Keratinocyte (primary cell): ENCODE measurements around the gene PSAPL1. TPM values are rescaled to one million over a fixed set of nuclear protein-coding genes. Genes with fewer than 3 reads are reported as not detected.

Experiments
- DNase-seq: peaks from one replicate; pipeline ENCODE4 v3.0.0-alpha.2; 2011; ENCODE audit warnings: low read depth, missing footprints, low spot score
- FAIRE-seq: peaks from 2 replicates; lab custom pipeline; 2011; peaks lifted over from hg19 to GRCh38; lab: Jason Lieb, UNC
- H2AFZ ChIP-seq: 2 replicates; pipeline ENCODE4 v1.6.0; 2012; ENCODE audit warnings: low read length, control low read depth, inconsistent platforms; ENCODE audit not compliant: control insufficient read depth
- H3K27ac ChIP-seq: 2 replicates; pipeline ENCODE4 v1.5.1; 2011; ENCODE audit warnings: low read length; ENCODE audit not compliant: control insufficient read depth, insufficient read depth
- H3K27me3 ChIP-seq: 3 replicates; pipeline ENCODE4 v1.6.0; 2011; ENCODE audit warnings: low read length; ENCODE audit not compliant: control insufficient read depth, insufficient read depth; ENCODE audit errors: extremely low read depth
- H3K36me3 ChIP-seq, 2 experiments: 2 replicates in 1 of 2; 3 replicates in 1 of 2; pipeline ENCODE4 v1.5.1; 2011; ENCODE audit warnings: low read length in 2 of 2, mild to moderate bottlenecking in 1 of 2; ENCODE audit not compliant: control insufficient read depth in 2 of 2, insufficient read depth in 2 of 2; ENCODE audit errors: extremely low read depth in 1 of 2
- H3K4me1 ChIP-seq: 3 replicates; pipeline ENCODE4 v1.5.1; 2011; ENCODE audit warnings: low read length; ENCODE audit not compliant: control insufficient read depth, insufficient read depth; ENCODE audit errors: extremely low read depth
- H3K4me2 ChIP-seq: 3 replicates; pipeline ENCODE4 v1.6.0; 2011; ENCODE audit warnings: low read depth, low read length; ENCODE audit not compliant: control insufficient read depth, insufficient read depth; ENCODE audit errors: extremely low read depth
- H3K4me3 ChIP-seq, 3 experiments: fragments of 200-600 bp in 1 of 3; sonication (generic) in 1 of 3; 2 replicates in 2 of 3; 3 replicates in 1 of 3; pipeline ENCODE4 v1.5.1; 2011 to 2016; ENCODE audit warnings: low read length in 3 of 3, mild to moderate bottlenecking in 3 of 3, control low read depth in 2 of 3, inconsistent platforms in 1 of 3, low read depth in 1 of 3, mixed read lengths in 1 of 3, mixed run types in 1 of 3, moderate library complexity in 1 of 3; ENCODE audit not compliant: control insufficient read depth in 2 of 3, insufficient read depth in 2 of 3; ENCODE audit errors: extremely low read depth in 1 of 3
- H3K79me2 ChIP-seq: 2 replicates; pipeline ENCODE4 v1.6.0; 2012; ENCODE audit warnings: low read length; ENCODE audit not compliant: control insufficient read depth, insufficient read depth
- H3K9ac ChIP-seq: 3 replicates; pipeline ENCODE4 v1.6.0; 2011; ENCODE audit warnings: low read length; ENCODE audit not compliant: control insufficient read depth, insufficient read depth; ENCODE audit errors: extremely low read depth
- H3K9me1 ChIP-seq: 3 replicates; pipeline ENCODE4 v1.6.0; 2011; ENCODE audit warnings: low read length; ENCODE audit not compliant: control insufficient read depth, insufficient read depth; ENCODE audit errors: extremely low read depth
- H3K9me3 ChIP-seq: 2 replicates; pipeline ENCODE4 v1.5.1; 2012; ENCODE audit warnings: low read depth, low read length; ENCODE audit not compliant: control insufficient read depth
- H4K20me1 ChIP-seq: 3 replicates; pipeline ENCODE4 v1.6.0; 2011; ENCODE audit warnings: low read length; ENCODE audit not compliant: control insufficient read depth, insufficient read depth; ENCODE audit errors: extremely low read depth
- EZH2 ChIP-seq: IDR thresholded peaks from one replicate; pipeline ENCODE4 v1.6.1; 2012; ENCODE audit warnings: inconsistent platforms, mild to moderate bottlenecking, low read length, moderate library complexity
- dilution Hi-C: fragments of 300-500 bp; cut with MboI; formaldehyde crosslinking; loops from one replicate; pipeline ENCODE4 v1.7.0; 2020; ENCODE audit warnings: low sequenced_read_pairs; ENCODE audit not compliant: extremely low pct_ligation_motif_present
- polyA plus RNA-seq, 5 experiments: library from polyadenylated mRNA; depleted of rRNA in 3 of 5; stranded (reverse) in 3 of 5; stranded (forward) in 1 of 5; unstranded in 1 of 5; fragments of >200 nt; gene quantifications; 1 replicate in 1 of 5; 2 replicates in 3 of 5; 3 replicates in 1 of 5; pipeline versions ENCODE4 v1.2.1 to v1.2.3, GENCODE V29; 2011 to 2012; ENCODE audit warnings: missing spikeins in 2 of 5, low read depth in 1 of 5, low replicate concordance in 1 of 5
- TF ChIP-seq, protein P1 (sequence below), 3 experiments: IDR thresholded peaks in 1 of 3; conservative IDR thresholded peaks in 1 of 3; optimal IDR thresholded peaks in 1 of 3; 2 replicates in 2 of 3; 3 replicates in 1 of 3; pipeline versions ENCODE3 to v1.5.1; 2011; ENCODE audit warnings: low read length in 3 of 3, mild to moderate bottlenecking in 3 of 3, moderate library complexity in 2 of 3, control low read depth in 1 of 3, inconsistent platforms in 1 of 3; ENCODE audit not compliant: insufficient read depth in 2 of 3; ENCODE audit errors: extremely low read depth in 1 of 3

Gene PSAPL1
- polyA plus RNA-seq, 1 donor (not counting 4 experiments of a cell fraction or from before 2014, with no cell fraction given), result 0.03 TPM

DNA sequence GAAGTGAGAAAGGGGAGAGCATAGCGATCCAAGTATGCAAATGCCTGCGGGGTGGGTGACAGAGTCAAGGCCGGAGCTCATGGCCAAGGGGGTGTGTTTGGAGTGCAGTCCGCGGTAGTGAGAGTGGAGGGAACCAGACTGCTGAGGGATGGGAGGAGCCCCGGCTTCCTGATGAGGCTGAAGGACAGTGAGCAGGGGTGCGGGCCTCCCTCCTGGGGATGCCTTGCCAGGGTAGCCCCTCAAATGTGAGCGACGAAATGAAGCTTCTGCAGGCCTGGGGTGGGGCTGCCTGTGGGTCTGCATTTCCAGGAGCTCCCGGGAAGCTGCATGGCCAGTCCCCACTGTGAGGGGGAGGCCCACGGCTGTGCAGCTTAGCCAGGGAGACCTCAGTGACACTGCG lies 45.0 kb downstream of the PSAPL1 start:
- peaks cover 16% of the 10 kb centered on the region for H3K27me3 ChIP-seq
- H3K9me1 ChIP-seq, result no peaks in the 10 kb centered on the region
- TF ChIP-seq, protein P1, sequence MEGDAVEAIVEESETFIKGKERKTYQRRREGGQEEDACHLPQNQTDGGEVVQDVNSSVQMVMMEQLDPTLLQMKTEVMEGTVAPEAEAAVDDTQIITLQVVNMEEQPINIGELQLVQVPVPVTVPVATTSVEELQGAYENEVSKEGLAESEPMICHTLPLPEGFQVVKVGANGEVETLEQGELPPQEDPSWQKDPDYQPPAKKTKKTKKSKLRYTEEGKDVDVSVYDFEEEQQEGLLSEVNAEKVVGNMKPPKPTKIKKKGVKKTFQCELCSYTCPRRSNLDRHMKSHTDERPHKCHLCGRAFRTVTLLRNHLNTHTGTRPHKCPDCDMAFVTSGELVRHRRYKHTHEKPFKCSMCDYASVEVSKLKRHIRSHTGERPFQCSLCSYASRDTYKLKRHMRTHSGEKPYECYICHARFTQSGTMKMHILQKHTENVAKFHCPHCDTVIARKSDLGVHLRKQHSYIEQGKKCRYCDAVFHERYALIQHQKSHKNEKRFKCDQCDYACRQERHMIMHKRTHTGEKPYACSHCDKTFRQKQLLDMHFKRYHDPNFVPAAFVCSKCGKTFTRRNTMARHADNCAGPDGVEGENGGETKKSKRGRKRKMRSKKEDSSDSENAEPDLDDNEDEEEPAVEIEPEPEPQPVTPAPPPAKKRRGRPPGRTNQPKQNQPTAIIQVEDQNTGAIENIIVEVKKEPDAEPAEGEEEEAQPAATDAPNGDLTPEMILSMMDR (optimal IDR thresholded peaks at IDR 0.05 in 1 of 3, IDR thresholded peaks at IDR 0.05 in 1 of 3, conservative IDR thresholded peaks at IDR 0.05 in 1 of 3; ENCODE audit: extremely low read depth in 1 of 3, insufficient read depth in 2 of 3, low read length in 3 of 3), result no peak
- no peak for TF ChIP-seq EZH2

DNA sequence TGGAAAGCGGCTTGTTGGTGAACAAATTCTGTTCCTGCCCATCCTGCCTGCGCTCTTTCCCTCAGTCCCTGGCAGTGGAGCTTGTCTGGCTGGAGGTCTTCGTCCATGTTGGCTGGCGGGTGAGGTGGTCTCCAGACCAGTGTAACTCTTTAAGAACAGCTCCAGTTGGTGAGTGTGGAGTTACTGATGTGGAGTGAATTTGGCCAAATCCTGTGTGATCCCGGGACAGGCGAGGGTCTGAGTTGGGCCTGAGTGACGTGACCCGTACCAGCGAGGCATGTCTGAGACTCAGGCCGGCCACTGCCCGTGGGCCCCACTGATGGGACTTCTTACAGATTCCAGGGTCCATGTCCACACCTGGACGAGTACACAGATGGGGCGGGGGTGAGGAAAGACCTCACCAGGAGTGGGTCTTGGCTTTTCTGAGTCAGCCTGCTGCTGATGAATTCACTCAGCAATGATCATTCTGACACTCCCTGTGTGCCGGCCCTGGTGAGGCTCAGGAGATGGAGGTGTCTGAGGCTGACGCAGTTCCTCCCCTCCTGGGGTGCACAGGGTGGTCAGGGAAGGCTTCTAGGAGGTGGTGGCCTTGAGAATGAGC lies 45.5 kb downstream of the PSAPL1 start:
- TF ChIP-seq, protein P1 (optimal IDR thresholded peaks at IDR 0.05 in 1 of 3, IDR thresholded peaks at IDR 0.05 in 1 of 3, conservative IDR thresholded peaks at IDR 0.05 in 1 of 3; ENCODE audit: extremely low read depth in 1 of 3, insufficient read depth in 2 of 3, low read length in 3 of 3), result no peak
- no peak for TF ChIP-seq EZH2
- Histone ChIP-seq H3K79me2 (no peaks in the 10 kb centered on the region), H3K27me3 (peaks cover 12% of the 10 kb centered on the region), H3K9ac (no peak overlapping the region), H3K4me2 (no peak overlapping the region), H3K4me3 (no peak overlapping the region), H3K9me1 (no peaks in the 10 kb centered on the region), H3K36me3 (no peaks in the 10 kb centered on the region), H4K20me1 (no peaks in the 10 kb centered on the region), H2AFZ (no peak overlapping the region), H3K9me3 (peaks cover 5% of the 10 kb centered on the region), H3K4me1 (no peaks in the 10 kb centered on the region), H3K27ac (no peak overlapping the region)
- DNase-seq (no peak), FAIRE-seq (no peak)
- dilution Hi-C loops, result no loop called here

More for the DNA sequence above, 45.0 kb downstream of the PSAPL1 start:
- no peak overlapping the region for H3K9ac ChIP-seq
- FAIRE-seq (no peak), DNase-seq (no peak)
- H3K4me2 ChIP-seq, result no peak overlapping the region
- H3K27ac ChIP-seq, result no peak overlapping the region
- no peaks in the 10 kb centered on the region for H4K20me1 ChIP-seq
- peaks cover 5% of the 10 kb centered on the region for H3K9me3 ChIP-seq
- dilution Hi-C loops, result no loop called here
- H3K4me1 ChIP-seq, result no peaks in the 10 kb centered on the region
- H2AFZ ChIP-seq, result no peak overlapping the region
- no peaks in the 10 kb centered on the region for H3K79me2 ChIP-seq
- H3K36me3 ChIP-seq, result no peaks in the 10 kb centered on the region
- no peak overlapping the region for H3K4me3 ChIP-seq
